Neural progenitor cell (in vitro differentiated cells): ENCODE data around the gene VAMP1. TPM values are rescaled to one million over a fixed set of nuclear protein-coding genes. Genes with fewer than 3 reads are reported as not detected.

Experiments used
- DNase-seq: peaks from one replicate; pipeline ENCODE4 v3.0.0-alpha.2; 2016; ENCODE audit warnings: low spot score
- H2AFZ ChIP-seq: fragments of 200-600 bp; sonication (generic); replicated peaks from 2 replicates; pipeline ENCODE4 v1.6.1; 2016; ENCODE audit warnings: antibody characterized with exemption
- H3F3A ChIP-seq: fragments of 200-600 bp; sonication (generic); 2 replicates; pipeline ENCODE4 v1.6.1; 2016; ENCODE audit warnings: antibody characterized with exemption, low read depth
- H3K27ac ChIP-seq: fragments of 200-600 bp; sonication (generic); 2 replicates; pipeline ENCODE4 v1.5.1; 2016; ENCODE audit warnings: mild to moderate bottlenecking
- H3K27me3 ChIP-seq: fragments of 200-600 bp; sonication (generic); 2 replicates; pipeline ENCODE4 v1.6.1; 2016; ENCODE audit warnings: mild to moderate bottlenecking, moderate library complexity
- H3K36me3 ChIP-seq: fragments of 200-600 bp; sonication (generic); 2 replicates; pipeline ENCODE4 v1.5.1; 2016
- H3K4me1 ChIP-seq: fragments of 200-600 bp; sonication (generic); 2 replicates; pipeline ENCODE4 v1.6.1; 2016; ENCODE audit warnings: mixed run types
- H3K4me2 ChIP-seq: fragments of 200-600 bp; sonication (generic); 2 replicates; pipeline ENCODE4 v1.6.1; 2016
- H3K4me3 ChIP-seq: fragments of 200-600 bp; sonication (generic); 2 replicates; pipeline ENCODE4 v1.5.1; 2016
- H3K79me2 ChIP-seq: fragments of 200-600 bp; sonication (generic); 2 replicates; pipeline ENCODE4 v1.6.1; 2016; ENCODE audit warnings: low read depth
- H3K9ac ChIP-seq: fragments of 200-600 bp; sonication (generic); 2 replicates; pipeline ENCODE4 v1.6.1; 2016
- H3K9me3 ChIP-seq: fragments of 200-600 bp; sonication (generic); 2 replicates; pipeline ENCODE4 v1.5.1; 2016; ENCODE audit warnings: low read depth
- H4K20me1 ChIP-seq: fragments of 200-600 bp; sonication (generic); 2 replicates; pipeline ENCODE4 v1.6.1; 2016; ENCODE audit warnings: low read depth
- H3K27ac Mint-ChIP-seq: 3 replicates; pipeline ENCODE4 v1.8.0; 2021; ENCODE audit warnings: mixed read lengths
- H3K27me3 Mint-ChIP-seq: 2 replicates; pipeline ENCODE4 v1.8.0; 2022; ENCODE audit warnings: low read depth, mild to moderate bottlenecking, inconsistent platforms, moderate library complexity, mixed read lengths; ENCODE audit not compliant: insufficient read depth
- H3K36me3 Mint-ChIP-seq: 3 replicates; pipeline ENCODE4 v1.8.0; 2021; ENCODE audit warnings: mixed read lengths
- H3K4me1 Mint-ChIP-seq: 3 replicates; pipeline ENCODE4 v1.8.0; 2021; ENCODE audit warnings: mixed read lengths
- H3K4me3 Mint-ChIP-seq: 3 replicates; pipeline ENCODE4 v1.8.0; 2021; ENCODE audit warnings: mild to moderate bottlenecking, moderate library complexity, mixed read lengths
- H3K9me3 Mint-ChIP-seq: 3 replicates; pipeline ENCODE4 v1.8.0; 2020; ENCODE audit warnings: mixed read lengths
- EZH2 ChIP-seq: fragments of 200-600 bp; sonication (generic); IDR thresholded peaks from 2 replicates; pipeline ENCODE4 v1.6.1; 2017; ENCODE audit warnings: antibody characterized with exemption, mild to moderate bottlenecking, moderate library complexity
- EZH2phosphoT487 ChIP-seq: fragments of 200-600 bp; sonication (generic); IDR thresholded peaks from 2 replicates; pipeline ENCODE4 v1.6.1; 2017; ENCODE audit warnings: antibody characterized with exemption
- total RNA-seq: library from RNA; depleted of rRNA; stranded (reverse); fragments of >200 nt; gene quantifications from 2 replicates; pipeline ENCODE4 v1.2.3, GENCODE V29; 2015; ENCODE audit warnings: low replicate concordance
- TF ChIP-seq, protein P1 (sequence below): fragments of 200-600 bp; sonication (generic); IDR thresholded peaks from 2 replicates; pipeline ENCODE4 v1.5.1; 2017; ENCODE audit warnings: antibody characterized with exemption, mild to moderate bottlenecking

VAMP1 gene
- total RNA-seq, 1 donor from 2014 or later, result 14.3 TPM

DNA sequence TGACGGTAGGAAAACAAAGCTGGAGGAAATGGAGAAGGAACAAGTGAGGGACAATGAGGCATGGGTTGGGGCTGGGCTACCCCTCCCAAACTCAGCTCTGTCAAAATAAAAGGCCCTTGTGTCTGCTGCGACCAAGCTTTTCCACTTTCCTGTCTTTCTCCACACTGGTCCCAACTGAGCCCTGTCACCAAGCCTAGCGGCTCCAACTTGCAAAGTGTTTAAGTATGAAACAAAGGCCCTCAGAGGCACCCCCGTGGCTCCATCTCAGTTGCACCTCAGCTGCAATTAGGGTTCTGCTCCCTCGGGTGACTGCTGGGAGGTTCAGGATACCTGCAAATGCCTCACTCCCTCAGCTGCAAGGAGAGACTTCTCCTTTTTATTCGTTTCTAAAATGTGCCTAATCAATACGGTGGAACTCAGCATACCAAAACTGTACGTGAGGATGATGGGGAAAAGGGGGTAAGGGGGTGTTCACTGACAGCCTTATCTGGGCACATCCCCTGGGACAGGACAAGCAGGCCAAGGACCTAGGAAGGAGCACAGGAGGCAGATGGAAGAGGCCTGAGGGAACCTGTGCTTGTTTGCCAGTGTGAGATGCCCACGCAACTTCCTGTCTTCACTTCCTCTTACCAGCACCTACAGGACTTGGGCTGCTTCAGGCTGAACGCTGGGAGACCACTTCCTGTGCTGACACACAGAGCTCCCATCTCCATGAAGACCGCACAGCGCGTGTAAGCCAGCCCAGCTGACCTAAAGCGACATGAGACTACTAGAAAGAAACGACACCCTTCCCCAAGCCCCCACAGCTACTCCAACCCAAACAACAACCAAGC is 8.9 kb downstream of the VAMP1 start:
- H3K4me3 Mint-ChIP-seq, result no peak overlapping the region
- Histone ChIP-seq H3K79me2 (no peaks in the 10 kb centered on the region), H3F3A (peaks cover 7% of the 10 kb centered on the region), H3K27me3 (no peaks in the 10 kb centered on the region), H3K4me2 (no peak overlapping the region), H3K27ac (no peak overlapping the region), H3K4me1 (no peaks in the 10 kb centered on the region), H4K20me1 (no peaks in the 10 kb centered on the region), H2AFZ (no peak overlapping the region), H3K9me3 (no peaks in the 10 kb centered on the region), H3K36me3 (no peaks in the 10 kb centered on the region), H3K4me3 (no peak overlapping the region), H3K9ac (no peak overlapping the region)
- TF ChIP-seq, protein P1, sequence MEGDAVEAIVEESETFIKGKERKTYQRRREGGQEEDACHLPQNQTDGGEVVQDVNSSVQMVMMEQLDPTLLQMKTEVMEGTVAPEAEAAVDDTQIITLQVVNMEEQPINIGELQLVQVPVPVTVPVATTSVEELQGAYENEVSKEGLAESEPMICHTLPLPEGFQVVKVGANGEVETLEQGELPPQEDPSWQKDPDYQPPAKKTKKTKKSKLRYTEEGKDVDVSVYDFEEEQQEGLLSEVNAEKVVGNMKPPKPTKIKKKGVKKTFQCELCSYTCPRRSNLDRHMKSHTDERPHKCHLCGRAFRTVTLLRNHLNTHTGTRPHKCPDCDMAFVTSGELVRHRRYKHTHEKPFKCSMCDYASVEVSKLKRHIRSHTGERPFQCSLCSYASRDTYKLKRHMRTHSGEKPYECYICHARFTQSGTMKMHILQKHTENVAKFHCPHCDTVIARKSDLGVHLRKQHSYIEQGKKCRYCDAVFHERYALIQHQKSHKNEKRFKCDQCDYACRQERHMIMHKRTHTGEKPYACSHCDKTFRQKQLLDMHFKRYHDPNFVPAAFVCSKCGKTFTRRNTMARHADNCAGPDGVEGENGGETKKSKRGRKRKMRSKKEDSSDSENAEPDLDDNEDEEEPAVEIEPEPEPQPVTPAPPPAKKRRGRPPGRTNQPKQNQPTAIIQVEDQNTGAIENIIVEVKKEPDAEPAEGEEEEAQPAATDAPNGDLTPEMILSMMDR, result no peak
- TF ChIP-seq EZH2phosphoT487, result no peak
- no peak for TF ChIP-seq EZH2
- peaks cover 11% of the 10 kb centered on the region for H3K36me3 Mint-ChIP-seq
- peak overlapping the region; percentile 43 for H3K27ac Mint-ChIP-seq
- no peaks in the 10 kb centered on the region for H3K9me3 Mint-ChIP-seq
- H3K4me1 Mint-ChIP-seq, result peaks cover 3% of the 10 kb centered on the region
- no peak for DNase-seq
- peaks cover 4% of the 10 kb centered on the region for H3K27me3 Mint-ChIP-seq

DNA sequence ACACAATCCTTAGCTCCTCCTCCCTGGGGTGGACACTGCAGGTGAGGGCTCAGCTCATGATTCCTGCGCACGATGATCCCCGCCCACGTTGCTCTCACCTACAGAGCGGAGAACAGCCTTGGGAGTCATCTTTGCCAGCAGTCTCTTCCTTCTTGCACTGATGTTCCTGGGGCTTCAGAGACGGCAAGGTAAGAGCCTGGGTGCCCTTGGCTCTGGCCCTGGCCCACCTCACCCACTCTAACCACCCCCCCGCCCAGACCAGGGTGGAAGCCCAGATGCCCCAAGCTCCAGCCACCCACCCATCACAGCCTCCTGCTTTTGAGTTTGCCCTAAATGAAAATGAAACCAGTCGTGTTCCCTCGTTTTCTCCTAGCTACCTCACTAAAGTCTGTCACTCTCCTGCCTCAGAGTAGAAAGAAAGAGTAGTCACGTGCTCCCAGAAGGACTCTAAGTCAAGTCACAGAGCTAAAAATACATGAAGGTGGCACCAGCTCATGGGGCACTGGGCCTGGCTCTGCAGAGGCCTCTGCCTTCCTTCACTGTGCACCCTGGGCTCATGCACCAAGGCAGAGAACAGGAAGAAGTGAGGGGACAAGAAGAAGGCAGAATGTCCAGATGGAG is 9.6 kb downstream of the VAMP1 start:
- H3K27ac ChIP-seq, result no peak overlapping the region

DNA sequence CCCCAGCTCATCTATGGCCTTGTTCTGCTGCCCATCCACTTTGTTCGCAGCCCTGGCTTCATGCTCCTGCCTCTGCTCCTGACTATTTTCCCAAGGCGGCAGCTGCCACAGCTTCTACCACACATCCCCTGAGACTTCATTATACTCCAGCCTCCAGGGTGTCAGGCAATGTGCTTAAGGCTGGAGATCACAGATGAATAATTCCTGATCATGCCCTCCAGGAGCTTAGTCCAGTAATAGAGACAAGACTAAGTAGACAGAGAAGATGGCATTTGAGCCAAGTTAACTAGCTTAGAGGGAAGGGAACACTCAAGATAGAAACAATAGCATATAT is 11.5 kb downstream of the VAMP1 start:
- Mint-ChIP-seq H3K4me1 (no peaks in the 10 kb centered on the region), H3K27ac (no peak overlapping the region), H3K9me3 (no peaks in the 10 kb centered on the region), H3K4me3 (no peak overlapping the region), H3K36me3 (peaks cover 5% of the 10 kb centered on the region), H3K27me3 (peaks cover 4% of the 10 kb centered on the region)
- Histone ChIP-seq H2AFZ (no peak overlapping the region), H3F3A (no peaks in the 10 kb centered on the region), H3K9ac (no peak overlapping the region), H3K4me2 (no peak overlapping the region), H4K20me1 (no peaks in the 10 kb centered on the region), H3K27me3 (no peaks in the 10 kb centered on the region), H3K79me2 (no peaks in the 10 kb centered on the region), H3K27ac (no peak overlapping the region), H3K36me3 (no peaks in the 10 kb centered on the region), H3K9me3 (no peaks in the 10 kb centered on the region), H3K4me1 (no peaks in the 10 kb centered on the region), H3K4me3 (no peak overlapping the region)
- DNase-seq, result no peak
- TF ChIP-seq, protein P1, result no peak
- TF ChIP-seq EZH2phosphoT487, result no peak
- TF ChIP-seq EZH2, result no peak

More for the DNA sequence above, 9.6 kb downstream of the VAMP1 start:
- Histone ChIP-seq H3K36me3 (no peaks in the 10 kb centered on the region), H3K79me2 (no peaks in the 10 kb centered on the region), H3K27me3 (no peaks in the 10 kb centered on the region), H3K4me1 (no peaks in the 10 kb centered on the region), H4K20me1 (no peaks in the 10 kb centered on the region), H3K9ac (no peak overlapping the region), H3F3A (peaks cover 3% of the 10 kb centered on the region), H3K4me2 (no peak overlapping the region), H3K4me3 (no peak overlapping the region), H2AFZ (no peak overlapping the region), H3K9me3 (no peaks in the 10 kb centered on the region)
- H3K4me1 Mint-ChIP-seq, result peaks cover 3% of the 10 kb centered on the region
- no peaks in the 10 kb centered on the region for H3K9me3 Mint-ChIP-seq
- H3K4me3 Mint-ChIP-seq, result no peak overlapping the region
- no peak overlapping the region for H3K27ac Mint-ChIP-seq
- peaks cover 11% of the 10 kb centered on the region for H3K36me3 Mint-ChIP-seq
- TF ChIP-seq, protein P1, result no peak
- no peak for TF ChIP-seq EZH2
- no peak for TF ChIP-seq EZH2phosphoT487
- DNase-seq, result no peak
- H3K27me3 Mint-ChIP-seq, result peaks cover 4% of the 10 kb centered on the region
